SH-SY5Y (cell line): ENCODE measurements around the gene PKP3.

Source experiments
- GATA2 ChIP-seq: IDR thresholded peaks from 2 replicates; pipeline ENCODE4 v1.6.1; 2011; ENCODE audit warnings: mild to moderate bottlenecking, low read depth, low read length
- GATA3 ChIP-seq: IDR thresholded peaks from 2 replicates; pipeline ENCODE4 v1.6.1; 2011; ENCODE audit warnings: low read depth, mild to moderate bottlenecking, low read length, moderate library complexity

PKP3 gene

DNA sequence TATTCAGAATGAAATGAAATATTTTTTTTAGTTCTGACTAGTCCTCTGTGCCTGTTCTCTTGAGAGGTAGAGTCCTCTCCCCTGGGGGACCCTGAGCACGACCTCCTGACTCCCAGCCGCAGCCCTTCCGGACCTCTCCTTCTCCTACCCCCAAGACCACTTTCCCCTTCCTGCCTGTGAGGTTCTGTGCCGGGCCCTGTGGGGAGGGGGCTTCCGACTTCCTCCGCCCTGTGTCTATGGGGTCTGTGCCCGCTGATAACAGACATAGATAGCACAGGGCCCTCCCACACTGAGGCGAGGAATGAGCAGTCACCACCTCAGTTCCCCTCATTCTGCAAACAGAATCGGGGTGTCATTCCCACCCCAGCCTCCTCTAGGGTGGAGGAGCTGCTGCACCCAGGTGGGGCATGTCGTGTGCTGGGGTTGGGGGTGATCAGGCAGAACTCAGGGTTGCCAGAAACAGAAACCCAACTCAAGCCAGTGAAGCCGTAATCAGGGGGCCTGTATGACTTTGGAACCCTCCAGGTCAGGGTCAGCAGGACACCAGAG is 11.9 kb upstream of the PKP3 start:
- no peak for TF ChIP-seq GATA3

DNA sequence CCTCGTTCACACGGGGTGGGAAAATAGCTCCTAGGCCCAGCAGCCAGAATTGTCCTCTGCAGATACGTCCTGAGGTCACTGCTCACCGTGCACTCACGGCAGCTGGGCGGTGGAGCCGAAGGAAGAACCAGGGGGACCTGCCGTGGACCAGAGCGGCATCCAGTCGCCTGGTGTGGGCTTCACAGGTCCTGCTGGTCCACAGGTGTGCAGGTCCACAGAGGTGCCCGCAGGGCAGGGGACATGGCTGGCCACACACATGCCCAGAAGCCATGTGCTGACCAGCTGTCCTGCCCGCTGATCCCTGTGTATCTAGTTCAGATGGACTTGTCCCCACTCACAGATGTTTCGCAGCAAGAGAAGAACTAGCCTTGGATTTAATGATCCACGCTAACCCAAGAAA is 10.6 kb upstream of the PKP3 start:
- TF ChIP-seq GATA3 = no peak
- no peak for TF ChIP-seq GATA2

DNA sequence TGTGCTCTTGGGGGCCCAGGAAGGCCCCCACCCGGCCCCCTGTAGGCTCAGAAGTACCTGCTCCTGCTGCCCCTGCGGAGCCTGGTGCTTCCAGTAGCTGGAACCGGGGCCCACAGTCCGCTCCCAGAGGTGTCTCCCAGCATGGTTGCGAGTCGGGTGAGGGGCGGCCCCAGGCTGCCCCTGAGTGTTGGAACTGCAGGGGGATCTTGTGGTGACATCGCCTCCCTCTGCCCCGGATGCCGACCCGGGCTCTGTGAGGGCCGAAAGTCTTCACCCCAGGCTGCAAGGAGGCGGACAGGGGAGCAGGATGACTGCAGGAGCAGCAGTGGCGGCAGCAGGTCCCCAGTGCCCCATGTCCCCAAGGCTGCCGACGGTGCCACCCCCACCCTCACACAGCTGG is 9.5 kb upstream of the PKP3 start:
- TF ChIP-seq GATA2 (no peak), GATA3 (no peak)

- no peak for TF ChIP-seq GATA2
- no peak for TF ChIP-seq GATA3
These were observed 8.2 kb upstream of the PKP3 start for GRCh38 chr11:385594-386351.

DNA sequence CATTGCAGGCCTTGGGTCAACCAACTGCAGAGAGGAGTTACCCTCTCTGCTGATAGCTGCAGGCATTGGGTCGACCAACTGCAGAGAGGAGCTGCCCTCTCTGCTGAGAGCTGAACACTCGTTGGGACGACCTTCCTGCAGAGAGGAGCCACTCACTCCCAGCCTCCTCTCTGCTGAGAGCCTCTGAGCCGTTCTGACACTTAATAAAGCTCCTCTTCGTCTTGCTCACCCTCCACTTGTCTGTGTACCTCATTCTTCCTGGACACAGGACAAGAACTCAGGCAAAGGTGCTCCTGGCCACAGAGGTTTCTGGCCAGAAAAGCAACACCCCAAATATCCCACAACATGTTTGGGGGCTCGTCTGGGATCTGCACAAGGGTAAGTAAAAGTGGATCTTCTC is 7.5 kb upstream of the PKP3 start:
- no peak for TF ChIP-seq GATA2
- TF ChIP-seq GATA3 = no peak

GRCh38 chr11:387193-387793 is 6.7 kb upstream of the PKP3 start:
- TF ChIP-seq GATA2 (no peak), GATA3 (no peak)

DNA sequence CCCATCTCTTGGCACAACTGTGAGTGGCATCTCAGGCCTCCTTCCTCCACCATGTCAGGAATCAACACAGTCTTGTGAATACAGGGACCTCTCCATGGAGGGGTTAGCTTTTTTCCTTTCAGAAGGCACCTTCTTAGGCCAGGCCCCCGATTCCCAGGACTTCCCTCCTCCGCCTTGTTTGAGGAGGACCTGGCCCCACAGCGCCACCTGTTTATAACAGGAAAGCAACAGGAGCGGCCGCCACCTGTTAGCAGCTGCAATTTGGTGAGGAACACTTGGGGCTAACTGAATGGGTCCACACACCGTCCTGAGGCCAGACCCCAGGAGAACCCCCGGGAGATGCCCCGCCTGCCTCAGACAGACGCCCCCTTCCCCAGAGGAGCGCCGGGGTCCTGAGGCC is 3.8 kb upstream of the PKP3 start:
- TF ChIP-seq GATA2 (no peak), GATA3 (no peak)

GRCh38 chr11:391117-392017 is 2.6 kb upstream of the PKP3 start:
- no peak for TF ChIP-seq GATA2
- TF ChIP-seq GATA3 = no peak

GRCh38 chr11:392102-392777 is 1.8 kb upstream of the PKP3 start:
- no peak for TF ChIP-seq GATA2
- no peak for TF ChIP-seq GATA3

DNA sequence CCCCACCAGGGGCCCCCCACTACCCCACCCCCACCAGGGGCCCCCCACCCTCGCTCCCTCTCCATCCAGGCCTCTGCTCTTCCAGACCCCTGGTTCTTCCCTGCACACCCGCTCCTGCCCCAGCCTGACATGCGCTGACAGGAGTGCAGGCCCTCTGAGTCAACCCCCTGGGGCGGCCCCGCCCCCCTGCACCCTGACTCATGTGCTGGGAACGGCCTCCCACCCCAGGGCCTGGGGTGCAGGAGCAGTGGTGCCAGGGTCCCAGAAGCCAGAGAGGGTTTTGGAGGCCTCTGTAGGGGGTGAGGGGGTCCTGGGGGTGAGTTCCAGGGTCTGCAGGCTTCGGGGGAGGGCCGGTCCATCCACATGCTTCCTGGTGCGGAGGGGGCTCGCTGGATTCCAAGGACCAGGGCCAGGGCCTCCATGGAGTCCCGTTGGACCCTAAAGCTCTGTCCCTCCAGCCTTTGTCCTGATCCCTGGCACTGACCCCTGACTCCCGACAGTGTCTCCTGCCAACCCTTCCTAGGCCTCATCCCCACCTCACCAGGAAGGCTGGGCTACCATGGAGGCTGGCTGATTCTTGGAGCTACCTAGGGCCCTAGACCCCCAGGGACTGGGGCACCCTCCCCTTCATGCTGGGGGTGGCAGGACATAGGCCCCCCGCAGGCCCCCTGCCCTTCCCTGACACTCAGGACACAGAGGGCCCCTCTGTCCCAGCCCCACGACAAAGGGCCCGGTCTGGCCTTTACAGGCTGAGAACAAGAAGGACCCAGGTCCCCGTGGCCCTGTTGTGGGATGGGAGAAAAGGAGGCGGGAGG is 583 bp upstream of the PKP3 start:
- no peak for TF ChIP-seq GATA2

- TF ChIP-seq GATA3 (no peak), GATA2 (no peak)
These were observed 1.0 kb downstream of the PKP3 start for GRCh38 chr11:394858-395655.

DNA sequence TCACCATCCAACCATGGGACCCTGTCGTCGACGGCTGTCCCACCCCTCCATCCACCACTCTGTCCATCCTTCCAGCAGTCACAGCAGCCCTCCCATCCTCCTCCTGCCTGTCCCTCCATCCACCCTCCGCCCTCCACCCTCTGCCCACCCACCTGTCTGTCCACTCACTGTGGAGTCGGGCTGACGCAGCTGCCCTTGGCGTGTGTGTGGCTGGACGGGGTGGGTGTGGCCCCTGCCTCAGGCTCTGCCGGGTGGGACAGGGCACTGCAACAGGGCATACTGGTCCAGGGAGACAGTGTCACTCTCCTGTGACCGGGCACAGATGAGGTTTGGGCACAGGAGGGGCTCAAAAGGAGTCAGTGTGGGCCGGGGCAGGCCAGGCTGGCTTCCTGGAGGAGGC is 1.9 kb downstream of the PKP3 start:
- TF ChIP-seq GATA2 (no peak), GATA3 (no peak)

DNA sequence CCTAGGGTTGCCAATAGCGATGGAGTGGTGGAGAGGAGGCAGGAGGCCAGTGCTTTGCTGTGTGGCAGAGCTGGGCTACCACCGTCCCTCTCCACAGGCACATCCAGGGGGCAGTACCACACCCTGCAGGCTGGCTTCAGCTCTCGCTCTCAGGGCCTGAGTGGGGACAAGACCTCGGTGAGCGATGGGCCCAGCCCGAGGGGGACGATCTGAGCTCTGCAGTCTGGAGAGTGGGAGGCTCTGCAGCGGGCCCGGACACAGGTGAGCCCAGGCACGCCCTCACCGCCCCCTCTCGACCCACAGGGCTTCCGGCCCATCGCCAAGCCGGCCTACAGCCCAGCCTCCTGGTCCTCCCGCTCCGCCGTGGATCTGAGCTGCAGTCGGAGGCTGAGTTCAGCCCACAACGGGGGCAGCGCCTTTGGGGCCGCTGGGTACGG is 2.5 kb downstream of the PKP3 start:
- TF ChIP-seq GATA2 (no peak), GATA3 (no peak)
